ENCODE data around the gene SOWAHA. TPM values are rescaled to one million over a fixed set of nuclear protein-coding genes. Genes with fewer than 3 reads are reported as not detected.

Gene SOWAHA
- polyA plus RNA-seq, 3 donors: not detected

- WGBS (ENCODE audit: insufficient coverage): 92% methylated on average over 5 of the region's 7 CpGs
- Mint-ChIP-seq H3K27ac (peak overlapping the region in 2 of 7 donors; percentile 15 to 35), H3K36me3 (peaks cover 11 to 15% of the 10 kb centered on the region in 2 donors), H3K4me1 (peaks cover 33% of the 10 kb centered on the region), H3K4me3 (no peak overlapping the region), H3K27me3 (ENCODE audit: low read depth in 3 of 3) (peaks cover 3 to 5% (median 4%) of the 10 kb centered on the region in 3 donors), H3K9me3 (no peaks in the 10 kb centered on the region)
- Histone ChIP-seq H3K27ac (ENCODE audit: low read depth in 1 of 2, low read length in 2 of 2) (no peak overlapping the region), H3K9me3 (replicated peaks in 1 of 2; ENCODE audit: control insufficient read depth in 1 of 2, insufficient read depth in 1 of 2, low read length in 2 of 2) (no peaks in the 10 kb centered on the region), H3K79me2 (ENCODE audit: insufficient read depth, low read length) (no peaks in the 10 kb centered on the region), H4K20me1 (ENCODE audit: insufficient read depth, low read length) (no peaks in the 10 kb centered on the region), H3K36me3 (replicated peaks in 1 of 2; ENCODE audit: control insufficient read depth in 1 of 2, insufficient read depth in 2 of 2, low read length in 2 of 2) (no peaks in the 10 kb centered on the region), H3K4me3 (replicated peaks in 1 of 3; ENCODE audit: low read depth in 2 of 3, low read length in 3 of 3) (no peak overlapping the region), H3K27me3 (ENCODE audit: control insufficient read depth in 2 of 2, insufficient read depth in 2 of 2, low read length in 2 of 2) (no peaks in the 10 kb centered on the region), H3K4me2 (replicated peaks; ENCODE audit: extremely low read depth, low read length, poor library complexity, severe bottlenecking) (no peak overlapping the region), H3K9ac (ENCODE audit: insufficient read depth, low read length, poor library complexity, severe bottlenecking) (no peak overlapping the region), H3K4me1 (ENCODE audit: control insufficient read depth in 1 of 2, insufficient read depth in 2 of 2, low read length in 2 of 2) (peaks cover 15% of the 10 kb centered on the region in 2 donors), H2AFZ (ENCODE audit: insufficient read depth, low read depth, low read length, poor library complexity, severe bottlenecking) (no peak overlapping the region)
- no peak for DNase-seq
- TF ChIP-seq CTCF (IDR thresholded peaks at IDR 0.05): no peak
- intact Hi-C loops (cut with micrococcal nuclease): no loop called here
Observed at GRCh38 chr5:132764671-132765238, 48.3 kb upstream of the SOWAHA start.

- no peak for TF ChIP-seq CTCF (IDR thresholded peaks at IDR 0.05)
- WGBS (ENCODE audit: insufficient coverage): 95% methylated on average over 9 of the region's 12 CpGs
- peak overlapping the region in 2 of 7 donors; percentile 15 to 30 for H3K27ac Mint-ChIP-seq
Observed at GRCh38 chr5:132765311-132766019, 47.6 kb upstream of the SOWAHA start.

More at GRCh38 chr5:132765311-132766019, 47.6 kb upstream of the SOWAHA start:
- peaks cover 6 to 9% of the 10 kb centered on the region in 2 donors for H3K36me3 Mint-ChIP-seq
- Histone ChIP-seq H3K4me2 (replicated peaks; ENCODE audit: extremely low read depth, low read length, poor library complexity, severe bottlenecking) (no peak overlapping the region), H2AFZ (ENCODE audit: insufficient read depth, low read depth, low read length, poor library complexity, severe bottlenecking) (no peak overlapping the region), H4K20me1 (ENCODE audit: insufficient read depth, low read length) (no peaks in the 10 kb centered on the region), H3K27me3 (ENCODE audit: control insufficient read depth in 2 of 2, insufficient read depth in 2 of 2, low read length in 2 of 2) (no peaks in the 10 kb centered on the region), H3K4me1 (ENCODE audit: control insufficient read depth in 1 of 2, insufficient read depth in 2 of 2, low read length in 2 of 2) (peaks cover 15% of the 10 kb centered on the region in 2 donors), H3K9ac (ENCODE audit: insufficient read depth, low read length, poor library complexity, severe bottlenecking) (no peak overlapping the region), H3K4me3 (replicated peaks in 1 of 3; ENCODE audit: low read depth in 2 of 3, low read length in 3 of 3) (no peak overlapping the region), H3K36me3 (replicated peaks in 1 of 2; ENCODE audit: control insufficient read depth in 1 of 2, insufficient read depth in 2 of 2, low read length in 2 of 2) (no peaks in the 10 kb centered on the region), H3K79me2 (ENCODE audit: insufficient read depth, low read length) (no peaks in the 10 kb centered on the region), H3K27ac (ENCODE audit: low read depth in 1 of 2, low read length in 2 of 2) (no peak overlapping the region), H3K9me3 (replicated peaks in 1 of 2; ENCODE audit: control insufficient read depth in 1 of 2, insufficient read depth in 1 of 2, low read length in 2 of 2) (no peaks in the 10 kb centered on the region)
- intact Hi-C loops (cut with micrococcal nuclease): no loop called here
- H3K27me3 Mint-ChIP-seq (ENCODE audit: low read depth in 3 of 3): peaks cover 3 to 4% (median 3%) of the 10 kb centered on the region in 3 donors
- no peaks in the 10 kb centered on the region for H3K9me3 Mint-ChIP-seq
- no peak overlapping the region for H3K4me3 Mint-ChIP-seq
- peaks cover 33% of the 10 kb centered on the region for H3K4me1 Mint-ChIP-seq
- DNase-seq: no peak

All from CD14-positive monocyte (primary cell).